Psoas muscle (tissue), 8 donors: ENCODE measurements around the gene PRR5L. TPM values are rescaled to one million over a fixed set of nuclear protein-coding genes. Genes with fewer than 3 reads are reported as not detected.
"Not testable (repeated sequence)": the region's sequence is repeated elsewhere in the genome, so short reads cannot be mapped to it uniquely, and the experiment has no call there.

Source experiments
- ATAC-seq, 4 donors: fragments of 200-7000 bp; cut with Tn5 transposase; one replicate each; pipeline ENCODE4 v1.9.1; 2020; ENCODE audit warnings: moderate library complexity in 3 of 4, mild to moderate bottlenecking in 2 of 4
- DNase-seq, 2 donors: peaks; one replicate each; pipeline ENCODE4 v3.0.0-alpha.2; 2020
- H3K27ac ChIP-seq: fragments of 200-600 bp; one replicate; pipeline ENCODE4 v1.8.0; 2022
- H3K27me3 ChIP-seq, 3 donors: fragments of 200-600 bp in 1 of 3; one replicate each; pipeline versions ENCODE4 v1.6.1 to v1.8.0; 2013 to 2022; ENCODE audit warnings: low read length in 2 of 3, mild to moderate bottlenecking in 2 of 3, moderate library complexity in 1 of 3; ENCODE audit not compliant: insufficient read depth in 3 of 3
- H3K36me3 ChIP-seq, 2 donors: fragments of 200-600 bp in 1 of 2; one replicate each; pipeline versions ENCODE4 v1.6.1 to v1.8.0; 2013 to 2022; ENCODE audit warnings: low read depth in 1 of 2, mild to moderate bottlenecking in 1 of 2, moderate library complexity in 1 of 2; ENCODE audit not compliant: insufficient read depth in 1 of 2
- H3K4me1 ChIP-seq: fragments of 200-600 bp; one replicate; pipeline ENCODE4 v1.8.0; 2022
- H3K4me3 ChIP-seq: fragments of 200-600 bp; one replicate; pipeline ENCODE4 v1.8.0; 2022; ENCODE audit warnings: mild to moderate bottlenecking
- H3K9me3 ChIP-seq: fragments of 200-600 bp; one replicate; pipeline ENCODE4 v1.8.0; 2022
- CTCF ChIP-seq: fragments of 200-600 bp; IDR thresholded peaks from one replicate; pipeline ENCODE4 v1.8.0; 2022; ENCODE audit warnings: antibody characterized with exemption
- WGBS, 3 donors: extraction: QIAGEN DNeasy Blood & Tissue Kit; methylation state at CpG; one replicate each; pipeline versions ENCODE4 v1.1.6 to v1.1.7; 2013; 5-methylcytosine and 5-hydroxymethylcytosine counted together
- intact Hi-C, 2 donors: fragments of 100-400 bp; cut with DNase I; formaldehyde crosslinking; loops; one replicate each; pipeline versions ENCODE4 v1.11.0 to v1.14.2; 2022
- polyA plus RNA-seq, 3 donors: library from polyadenylated mRNA; stranded (reverse); fragments of 200-250 nt; gene quantifications; one replicate each; pipeline ENCODE4 v1.2.3, GENCODE V29; 2013
- total RNA-seq, 4 donors: library from RNA; stranded (reverse); fragmentation: NEBNext Ultra II Directional in 2 of 4; extraction: Animal tissue kit (Norgen Biotek cat#: 25700) in 2 of 4; gene quantifications; one replicate each; pipeline versions ENCODE4 v1.2.1 to v1.2.4, GENCODE V29; 2021 to 2023
- donor health status: healthy with polysubstance abuse.
- donor health status: DM: no; HTN: no; CAD: no; lungs with moderate emphysema.
- donor health status: Bipolar disorder and iron deficiency.
- donor health status: healthy.
- donor health status: DM: yes; HTN: yes; CAD: no.
- donor health status: DM: no; HTN: no; CAD: no.
- donor health status: DM: no; HTN: no; CAD: no.
- donor health status: DM: yes; HTN: yes; CAD: no.

Gene PRR5L
- total and polyA plus RNA-seq, 7 donors: 0.39 to 2.5 (median 0.86) TPM

GRCh38 chr11:36480833-36481232, 184.7 kb downstream of the PRR5L start:
- Histone ChIP-seq H3K4me3 (no peak overlapping the region), H3K27ac (no peak overlapping the region)
- ATAC-seq: no peak

GRCh38 chr11:36483042-36483441, 187.0 kb downstream of the PRR5L start:
- DNase-seq, ATAC-seq, H3K27me3 ChIP-seq, H3K4me3 ChIP-seq, H3K9me3 ChIP-seq, H3K27ac ChIP-seq, intact Hi-C loops: not testable (repeated sequence)
- H3K36me3 ChIP-seq: peaks cover 5 to 55% of the 10 kb centered on the region in 2 donors
- 95 to 100% (median 97%) methylated on average over 3 of the region's 4 CpGs for WGBS, 3 donors
- peaks cover 11% of the 10 kb centered on the region for H3K4me1 ChIP-seq

More at GRCh38 chr11:36480833-36481232, 184.7 kb downstream of the PRR5L start:
- peaks cover 5 to 33% of the 10 kb centered on the region in 2 donors for H3K36me3 ChIP-seq
- intact Hi-C loops: no loop called here
- H3K4me1 ChIP-seq: peaks cover 3% of the 10 kb centered on the region
- H3K9me3 ChIP-seq: no peaks in the 10 kb centered on the region
- H3K27me3 ChIP-seq: no peaks in the 10 kb centered on the region
- no peak for TF ChIP-seq CTCF
- DNase-seq: no peak

GRCh38 chr11:36485298-36486002, 189.4 kb downstream of the PRR5L start:
- Histone ChIP-seq H3K9me3 (no peaks in the 10 kb centered on the region), H3K4me1 (peaks cover 19% of the 10 kb centered on the region), H3K36me3 (peaks cover 5 to 70% of the 10 kb centered on the region in 2 donors), H3K4me3 (no peak overlapping the region), H3K27me3 (no peaks in the 10 kb centered on the region), H3K27ac (no peak overlapping the region)
- ATAC-seq: no peak
- no peak for TF ChIP-seq CTCF
- no peak for DNase-seq
- 53 to 67% (median 57%) methylated on average over 6 of the region's 6 CpGs for WGBS, 3 donors
- intact Hi-C loops: no loop called here

- H3K4me3 ChIP-seq: no peak overlapping the region
- WGBS, 3 donors: 65 to 77% (median 77%) methylated on average over 4 of the region's 4 CpGs
- peaks cover 28% of the 10 kb centered on the region for H3K4me1 ChIP-seq
- peak overlapping the region; percentile 39 for H3K27ac ChIP-seq
- H3K27me3 ChIP-seq: no peaks in the 10 kb centered on the region
- no peak for TF ChIP-seq CTCF
- intact Hi-C loops: no loop called here
- ATAC-seq (no peak), DNase-seq (no peak)
- H3K36me3 ChIP-seq: peaks cover 5 to 92% of the 10 kb centered on the region in 2 donors
- no peaks in the 10 kb centered on the region for H3K9me3 ChIP-seq
Measured at GRCh38 chr11:36487619-36488018, 191.5 kb downstream of the PRR5L start.

GRCh38 chr11:36488096-36488495, 192.0 kb downstream of the PRR5L start:
- ATAC-seq: no peak
- no peak overlapping the region for H3K4me3 ChIP-seq
- 39 to 59% (median 43%) methylated on average over 5 of the region's 5 CpGs for WGBS, 3 donors
- peaks cover 28% of the 10 kb centered on the region for H3K4me1 ChIP-seq
- H3K9me3 ChIP-seq: no peaks in the 10 kb centered on the region
- no peaks in the 10 kb centered on the region for H3K27me3 ChIP-seq
- intact Hi-C loops: no loop called here
- TF ChIP-seq CTCF: no peak
- H3K36me3 ChIP-seq: peaks cover 5 to 94% of the 10 kb centered on the region in 2 donors
- H3K27ac ChIP-seq: peak overlapping the region; percentile 39
- DNase-seq: no peak
